Sigmoid colon (tissue), 4 donors: Measurements from ENCODE around the gene EML4.

Experiments
- POLR2A ChIP-seq, 2 donors: fragments of 450-650 bp; IDR thresholded peaks; one replicate each; pipeline ENCODE4 v1.6.1; 2016; ENCODE audit warnings: antibody characterized with exemption in 2 of 2, mild to moderate bottlenecking in 2 of 2, moderate library complexity in 2 of 2
- POLR2AphosphoS5 ChIP-seq, 4 donors: sonication (generic); formaldehyde crosslinking; IDR thresholded peaks; one replicate each; pipeline ENCODE4 v1.6.1; 2017; ENCODE audit warnings: antibody characterized with exemption in 4 of 4
- TF ChIP-seq, protein P1 (sequence below), 4 experiments: fragments of 450-650 bp in 3 of 4; fragments of 200-600 bp in 1 of 4; IDR thresholded peaks; one replicate each; pipeline ENCODE4 v1.5.1; 2016 to 2019; ENCODE audit warnings: antibody characterized with exemption in 4 of 4, mild to moderate bottlenecking in 3 of 4, moderate library complexity in 2 of 4

DNA sequence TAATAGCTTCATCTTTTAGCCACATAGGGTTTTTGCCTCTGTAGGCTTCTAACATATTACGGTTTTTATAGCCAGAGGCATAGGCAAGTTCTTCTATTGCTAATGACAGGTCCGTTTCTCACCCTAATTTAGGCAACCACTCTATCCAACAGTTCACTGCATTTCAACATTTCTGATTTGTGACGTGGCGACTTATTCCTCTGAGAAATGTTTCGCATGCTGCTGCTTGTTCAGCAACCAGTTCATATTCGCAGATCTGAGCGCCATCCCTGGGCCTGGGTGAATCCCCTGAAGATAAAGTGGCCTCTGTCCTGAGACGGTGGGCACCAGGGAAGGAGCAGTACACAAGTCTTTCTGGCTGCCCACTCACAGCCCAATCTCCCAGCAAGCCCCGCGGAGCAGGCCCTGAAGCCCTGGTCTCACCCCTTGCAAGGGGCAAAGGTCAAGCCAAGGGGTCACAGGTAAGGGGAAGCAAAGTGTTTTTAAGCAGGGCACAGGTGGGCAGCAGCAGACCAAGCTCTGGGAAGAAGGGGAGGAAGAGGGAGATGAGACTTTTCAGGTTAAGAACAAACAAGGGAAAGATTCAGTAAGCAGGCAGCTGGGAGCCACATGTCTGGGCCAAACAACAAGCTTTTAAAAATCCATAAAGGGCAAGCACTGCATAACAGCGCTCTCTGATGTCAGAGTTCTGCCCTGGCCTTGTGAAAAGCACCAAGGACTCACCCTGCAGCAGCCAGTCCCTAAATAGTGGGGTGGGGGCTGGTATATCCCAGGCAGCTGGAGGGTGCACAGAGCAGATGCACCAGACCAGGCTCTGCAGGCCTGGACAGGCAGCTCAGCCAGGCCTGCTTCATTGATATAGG, 202.7 kb downstream of the EML4 start:
- no peak for TF ChIP-seq POLR2AphosphoS5 (IDR thresholded peaks at IDR 0.05)
- no peak for TF ChIP-seq POLR2A (IDR thresholded peaks at IDR 0.05)
- TF ChIP-seq, protein P1, sequence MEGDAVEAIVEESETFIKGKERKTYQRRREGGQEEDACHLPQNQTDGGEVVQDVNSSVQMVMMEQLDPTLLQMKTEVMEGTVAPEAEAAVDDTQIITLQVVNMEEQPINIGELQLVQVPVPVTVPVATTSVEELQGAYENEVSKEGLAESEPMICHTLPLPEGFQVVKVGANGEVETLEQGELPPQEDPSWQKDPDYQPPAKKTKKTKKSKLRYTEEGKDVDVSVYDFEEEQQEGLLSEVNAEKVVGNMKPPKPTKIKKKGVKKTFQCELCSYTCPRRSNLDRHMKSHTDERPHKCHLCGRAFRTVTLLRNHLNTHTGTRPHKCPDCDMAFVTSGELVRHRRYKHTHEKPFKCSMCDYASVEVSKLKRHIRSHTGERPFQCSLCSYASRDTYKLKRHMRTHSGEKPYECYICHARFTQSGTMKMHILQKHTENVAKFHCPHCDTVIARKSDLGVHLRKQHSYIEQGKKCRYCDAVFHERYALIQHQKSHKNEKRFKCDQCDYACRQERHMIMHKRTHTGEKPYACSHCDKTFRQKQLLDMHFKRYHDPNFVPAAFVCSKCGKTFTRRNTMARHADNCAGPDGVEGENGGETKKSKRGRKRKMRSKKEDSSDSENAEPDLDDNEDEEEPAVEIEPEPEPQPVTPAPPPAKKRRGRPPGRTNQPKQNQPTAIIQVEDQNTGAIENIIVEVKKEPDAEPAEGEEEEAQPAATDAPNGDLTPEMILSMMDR (IDR thresholded peaks at IDR 0.05): no peak
